Cardiac fibroblast (primary cell): ENCODE measurements around the gene MTMR3.

Experiments used
- DNase-seq, 2 donors: peaks; one replicate each; pipeline versions ENCODE4 v3.0.0 to v3.0.0-alpha.2; 2010; ENCODE audit warnings: low read depth in 2 of 2
- H3K4me3 ChIP-seq, 2 donors: replicated peaks in 1 of 2; 1 replicate in 1 of 2; 2 replicates in 1 of 2; pipeline ENCODE4 v1.5.1; 2011; ENCODE audit warnings: low read depth in 2 of 2, low read length in 2 of 2, mild to moderate bottlenecking in 2 of 2, moderate library complexity in 1 of 2
- TF ChIP-seq, protein P1 (sequence below): IDR thresholded peaks from one replicate; pipeline ENCODE4 v1.5.1; 2011; ENCODE audit warnings: low read depth, mild to moderate bottlenecking, low read length, inconsistent platforms

MTMR3 gene

DNA sequence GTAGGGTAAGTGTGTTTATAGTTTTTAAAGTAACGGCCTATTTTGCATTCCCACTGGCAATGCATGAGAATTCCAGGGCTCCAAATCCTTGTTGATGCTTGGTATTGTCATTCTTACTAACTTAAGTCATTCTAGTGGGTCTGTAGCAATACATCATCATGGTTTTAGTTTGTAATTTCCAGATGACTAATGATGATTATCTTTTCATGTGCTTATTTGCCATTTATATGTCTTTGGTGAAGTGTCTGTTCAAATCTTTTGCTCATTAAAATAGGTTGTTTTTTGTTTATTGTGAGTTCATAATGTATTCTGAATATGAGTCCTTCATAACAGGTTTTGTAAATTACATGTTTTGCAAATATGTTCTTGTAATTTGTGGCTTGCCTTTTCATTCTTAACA, 31.2 kb downstream of the MTMR3 start:
- peak; percentile 62 to 88 for DNase-seq
- TF ChIP-seq, protein P1, sequence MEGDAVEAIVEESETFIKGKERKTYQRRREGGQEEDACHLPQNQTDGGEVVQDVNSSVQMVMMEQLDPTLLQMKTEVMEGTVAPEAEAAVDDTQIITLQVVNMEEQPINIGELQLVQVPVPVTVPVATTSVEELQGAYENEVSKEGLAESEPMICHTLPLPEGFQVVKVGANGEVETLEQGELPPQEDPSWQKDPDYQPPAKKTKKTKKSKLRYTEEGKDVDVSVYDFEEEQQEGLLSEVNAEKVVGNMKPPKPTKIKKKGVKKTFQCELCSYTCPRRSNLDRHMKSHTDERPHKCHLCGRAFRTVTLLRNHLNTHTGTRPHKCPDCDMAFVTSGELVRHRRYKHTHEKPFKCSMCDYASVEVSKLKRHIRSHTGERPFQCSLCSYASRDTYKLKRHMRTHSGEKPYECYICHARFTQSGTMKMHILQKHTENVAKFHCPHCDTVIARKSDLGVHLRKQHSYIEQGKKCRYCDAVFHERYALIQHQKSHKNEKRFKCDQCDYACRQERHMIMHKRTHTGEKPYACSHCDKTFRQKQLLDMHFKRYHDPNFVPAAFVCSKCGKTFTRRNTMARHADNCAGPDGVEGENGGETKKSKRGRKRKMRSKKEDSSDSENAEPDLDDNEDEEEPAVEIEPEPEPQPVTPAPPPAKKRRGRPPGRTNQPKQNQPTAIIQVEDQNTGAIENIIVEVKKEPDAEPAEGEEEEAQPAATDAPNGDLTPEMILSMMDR, result no peak
- H3K4me3 ChIP-seq, result no peak overlapping the region

DNA sequence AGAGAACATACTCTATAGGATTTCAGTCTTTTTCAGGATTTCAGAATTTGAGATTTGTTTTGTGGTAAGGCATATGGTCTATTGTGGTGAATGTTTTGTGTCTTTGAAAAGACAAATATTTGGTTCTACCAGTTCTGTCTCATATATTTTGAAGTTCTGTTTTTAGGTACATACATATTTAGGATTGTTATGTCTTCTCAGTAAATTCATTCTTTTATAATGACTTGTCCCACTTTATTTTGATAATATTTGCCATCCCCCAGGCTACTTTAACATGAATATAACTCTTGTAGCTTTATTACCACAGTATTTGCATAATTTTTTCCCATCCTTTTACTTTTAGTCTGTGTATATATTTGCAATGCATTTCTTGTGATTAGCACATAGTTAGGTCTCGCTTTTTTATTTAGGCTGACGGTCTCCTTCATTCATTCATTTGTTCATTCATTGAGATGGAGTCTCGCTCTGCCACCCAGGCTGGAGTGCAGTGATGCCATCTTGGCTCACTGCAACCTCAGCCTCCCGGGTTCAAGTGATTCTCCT, 32.1 kb downstream of the MTMR3 start:
- TF ChIP-seq, protein P1, result no peak
- no peak overlapping the region for H3K4me3 ChIP-seq
- DNase-seq, result peak in 1 of 2 donors; percentile 36

DNA sequence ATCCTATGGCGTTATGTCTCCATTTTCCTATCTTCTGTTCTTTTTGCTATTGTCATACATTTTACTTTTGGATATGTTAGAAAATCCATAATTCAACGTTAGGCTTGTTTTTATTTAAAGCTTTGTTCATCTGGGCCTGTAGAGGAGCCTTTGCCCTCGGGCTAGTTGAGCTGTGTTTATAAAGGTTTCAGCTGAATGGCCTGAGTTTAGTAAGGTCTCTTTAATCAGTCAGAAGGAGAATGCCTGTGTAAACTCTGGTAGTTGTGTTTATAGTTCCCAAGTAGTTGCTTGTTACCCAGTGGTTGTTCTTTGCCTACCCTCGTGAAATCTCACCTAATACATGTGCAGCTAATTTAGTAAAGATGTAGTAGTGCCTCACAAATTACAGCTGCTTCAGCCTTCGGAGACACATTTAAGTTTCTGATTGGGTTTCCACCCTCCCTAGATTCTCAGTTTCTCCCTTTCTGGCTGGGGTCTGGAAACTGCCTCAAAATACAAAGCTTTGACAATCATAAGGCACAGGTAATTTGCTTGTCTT, 33.1 kb downstream of the MTMR3 start:
- TF ChIP-seq, protein P1, result no peak
- H3K4me3 ChIP-seq, result no peak overlapping the region

GRCh38 chr22:29917052-29917902, 34.3 kb downstream of the MTMR3 start:
- TF ChIP-seq, protein P1, result no peak
- H3K4me3 ChIP-seq, result no peak overlapping the region
- DNase-seq, result peak; percentile 60 to 62

More for the DNA sequence above, 33.1 kb downstream of the MTMR3 start:
- no peak for DNase-seq

DNA sequence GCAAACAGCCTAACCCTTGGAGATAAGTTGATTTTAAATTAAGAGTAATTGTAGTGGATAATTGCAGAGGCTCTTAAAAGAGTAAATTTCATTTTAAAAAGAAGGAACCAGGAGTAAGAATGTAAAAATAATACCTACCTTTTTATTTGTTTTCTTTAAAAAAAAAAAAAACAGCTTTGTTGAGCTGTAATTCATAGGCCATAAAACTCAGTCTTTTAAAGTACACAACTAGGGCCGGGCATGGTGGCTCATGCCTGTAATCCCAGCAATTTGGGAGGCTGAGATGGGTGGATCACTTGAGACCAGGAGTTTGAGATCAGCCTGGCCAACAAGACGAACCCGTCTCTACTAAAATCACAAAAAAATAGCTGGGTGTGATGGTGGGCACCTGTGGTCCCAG, 42.4 kb downstream of the MTMR3 start:
- no peak overlapping the region for H3K4me3 ChIP-seq
- TF ChIP-seq, protein P1, result no peak
- DNase-seq, result no peak

GRCh38 chr22:29926057-29926456, 43.1 kb downstream of the MTMR3 start:
- no peak overlapping the region for H3K4me3 ChIP-seq
- DNase-seq, result no peak
- TF ChIP-seq, protein P1, result no peak
